DND-41 (cell line): ENCODE results near the gene ABL2.

Experiments used
- EZH2 ChIP-seq: IDR thresholded peaks from 3 replicates; pipeline ENCODE4 v1.6.1; 2012; ENCODE audit warnings: borderline replicate concordance, low read depth, mild to moderate bottlenecking, moderate library complexity, low read length, inconsistent platforms; ENCODE audit not compliant: severe bottlenecking
- TF ChIP-seq, protein P1 (sequence below): IDR thresholded peaks from 2 replicates; pipeline ENCODE4 v1.5.1; 2012; ENCODE audit warnings: borderline replicate concordance, low read length, moderate library complexity, mild to moderate bottlenecking; ENCODE audit not compliant: poor library complexity, severe bottlenecking; ENCODE audit errors: extremely low read depth

DNA sequence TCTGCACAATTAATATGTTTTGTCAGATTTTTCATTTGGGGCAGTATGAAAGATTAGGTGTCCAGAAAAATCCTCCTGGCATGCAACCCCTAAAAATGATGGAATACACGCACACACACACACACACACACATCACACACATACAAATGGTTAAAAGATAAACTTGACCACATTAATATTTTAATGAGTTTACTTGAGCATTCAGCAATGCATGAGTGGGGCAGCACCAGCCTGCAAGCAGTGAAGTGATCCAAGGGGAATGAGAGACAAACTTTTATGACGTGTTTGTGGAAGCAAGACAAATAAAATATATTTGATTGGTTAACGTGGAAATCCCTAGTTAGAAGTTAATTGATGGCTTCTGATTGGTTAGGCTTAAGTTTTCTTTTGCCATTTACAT is 35.0 kb upstream of the ABL2 start:
- TF ChIP-seq, protein P1, sequence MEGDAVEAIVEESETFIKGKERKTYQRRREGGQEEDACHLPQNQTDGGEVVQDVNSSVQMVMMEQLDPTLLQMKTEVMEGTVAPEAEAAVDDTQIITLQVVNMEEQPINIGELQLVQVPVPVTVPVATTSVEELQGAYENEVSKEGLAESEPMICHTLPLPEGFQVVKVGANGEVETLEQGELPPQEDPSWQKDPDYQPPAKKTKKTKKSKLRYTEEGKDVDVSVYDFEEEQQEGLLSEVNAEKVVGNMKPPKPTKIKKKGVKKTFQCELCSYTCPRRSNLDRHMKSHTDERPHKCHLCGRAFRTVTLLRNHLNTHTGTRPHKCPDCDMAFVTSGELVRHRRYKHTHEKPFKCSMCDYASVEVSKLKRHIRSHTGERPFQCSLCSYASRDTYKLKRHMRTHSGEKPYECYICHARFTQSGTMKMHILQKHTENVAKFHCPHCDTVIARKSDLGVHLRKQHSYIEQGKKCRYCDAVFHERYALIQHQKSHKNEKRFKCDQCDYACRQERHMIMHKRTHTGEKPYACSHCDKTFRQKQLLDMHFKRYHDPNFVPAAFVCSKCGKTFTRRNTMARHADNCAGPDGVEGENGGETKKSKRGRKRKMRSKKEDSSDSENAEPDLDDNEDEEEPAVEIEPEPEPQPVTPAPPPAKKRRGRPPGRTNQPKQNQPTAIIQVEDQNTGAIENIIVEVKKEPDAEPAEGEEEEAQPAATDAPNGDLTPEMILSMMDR, result no peak
- no peak for TF ChIP-seq EZH2
